Esophagus muscularis mucosa (tissue), 4 donors: ENCODE measurements around the gene MBD5. TPM values are rescaled to one million over a fixed set of nuclear protein-coding genes. Genes with fewer than 3 reads are reported as not detected.
A peak's percentile ranks its signal among the peaks of the same experiment; 100 is the strongest.
"Not testable (repeated sequence)": the region's sequence is repeated elsewhere in the genome, so short reads cannot be mapped to it uniquely, and the experiment has no call there.

Experiments
- DNase-seq: peaks from one replicate; pipeline ENCODE4 v3.0.0-alpha.2; 2017; ENCODE audit errors: extremely low spot score
- H3K27ac ChIP-seq, 4 donors: fragments of 200-600 bp; sonication (generic); replicated peaks in 1 of 4; 1 replicate in 3 of 4; 2 replicates in 1 of 4; pipeline ENCODE4 v1.5.1; 2016 to 2019; ENCODE audit warnings: mild to moderate bottlenecking in 1 of 4
- H3K27me3 ChIP-seq, 4 donors: fragments of 200-600 bp; sonication (generic); one replicate each; pipeline versions ENCODE4 v1.5.1 to v1.6.0; 2016 to 2019
- H3K36me3 ChIP-seq, 4 donors: fragments of 200-600 bp; sonication (generic); one replicate each; pipeline ENCODE4 v1.5.1; 2016 to 2019
- H3K4me1 ChIP-seq, 4 donors: fragments of 200-600 bp; sonication (generic); one replicate each; pipeline ENCODE4 v1.5.1; 2016 to 2019
- H3K4me3 ChIP-seq, 4 donors: fragments of 200-600 bp; sonication (generic); 1 replicate in 2 of 4; 2 replicates in 2 of 4; pipeline ENCODE4 v1.5.1; 2016 to 2019; ENCODE audit warnings: mild to moderate bottlenecking in 4 of 4, moderate library complexity in 1 of 4
- H3K9me3 ChIP-seq, 4 donors: fragments of 200-600 bp; sonication (generic); 1 replicate in 3 of 4; 2 replicates in 1 of 4; pipeline ENCODE4 v1.5.1; 2016 to 2019
- CTCF ChIP-seq, 3 experiments: fragments of 200-600 bp in 2 of 3; fragments of 450-650 bp in 1 of 3; sonication (generic) in 2 of 3; IDR thresholded peaks; one replicate each; pipeline ENCODE4 v1.5.1; 2017 to 2019; ENCODE audit warnings: antibody characterized with exemption in 3 of 3, mild to moderate bottlenecking in 2 of 3, moderate library complexity in 1 of 3
- EP300 ChIP-seq: sonication (generic); formaldehyde crosslinking; IDR thresholded peaks from one replicate; pipeline ENCODE4 v1.6.1; 2017; ENCODE audit warnings: antibody characterized with exemption
- POLR2A ChIP-seq: fragments of 450-650 bp; IDR thresholded peaks from one replicate; pipeline ENCODE4 v1.6.1; 2017; ENCODE audit warnings: antibody characterized with exemption, moderate library complexity, mild to moderate bottlenecking, low read depth
- POLR2AphosphoS5 ChIP-seq, 2 donors: sonication (generic); formaldehyde crosslinking; IDR thresholded peaks; one replicate each; pipeline ENCODE4 v1.6.1; 2017; ENCODE audit warnings: antibody characterized with exemption in 2 of 2
- WGBS: methylation state at CpG from one replicate; pipeline ENCODE4 v1.1.5; 2018; 5-methylcytosine and 5-hydroxymethylcytosine counted together
- intact Hi-C: fragments of 100-400 bp; cut with DNase I; formaldehyde crosslinking; loops from one replicate; pipeline ENCODE4 v1.15.1; 2023
- total RNA-seq, 4 donors: library from RNA; depleted of rRNA; stranded (reverse); fragments of >200 nt; gene quantifications; one replicate each; pipeline versions ENCODE4 v1.1.0 to v1.2.1, GENCODE V29; 2016

MBD5 gene
- total RNA-seq, 4 donors from 2014 or later: 34.6 to 49.0 (median 44.9) TPM

- 88% methylated on average over 3 of the region's 3 CpGs for WGBS
- intact Hi-C loops: no loop called here
- TF ChIP-seq CTCF (IDR thresholded peaks at IDR 0.05) (no peak), POLR2AphosphoS5 (IDR thresholded peaks at IDR 0.05) (no peak), POLR2A (no peak), EP300 (no peak)
- H3K4me1 ChIP-seq: peaks cover 3 to 19% (median 9%) of the 10 kb centered on the region in 4 donors
- no peaks in the 10 kb centered on the region for H3K9me3 ChIP-seq
- H3K27ac ChIP-seq: no peak overlapping the region
- no peaks in the 10 kb centered on the region for H3K27me3 ChIP-seq
- no peak for DNase-seq
- H3K36me3 ChIP-seq: no peaks in the 10 kb centered on the region
- no peak overlapping the region for H3K4me3 ChIP-seq
Measured at GRCh38 chr2:147989102-147989501, 31.8 kb upstream of the MBD5 start.

GRCh38 chr2:147989809-147990403 is 31.0 kb upstream of the MBD5 start:
- no peak overlapping the region for H3K4me3 ChIP-seq
- no peaks in the 10 kb centered on the region for H3K9me3 ChIP-seq
- H3K36me3 ChIP-seq: peaks cover 0 to 2% (median 0%) of the 10 kb centered on the region in 4 donors
- intact Hi-C loops: loop anchor here (5.0 kb wide), 2 partner anchors 212 to 517 kb away; no protein-coding TSS in a partner anchor
- WGBS: 44% methylated on average over 4 of the region's 4 CpGs
- peak; percentile 72 to 78 (median 73) for TF ChIP-seq CTCF (IDR thresholded peaks at IDR 0.05)
- TF ChIP-seq POLR2AphosphoS5 (IDR thresholded peaks at IDR 0.05): no peak
- no peak overlapping the region for H3K27ac ChIP-seq
- H3K27me3 ChIP-seq: no peaks in the 10 kb centered on the region
- peaks cover 3 to 17% (median 9%) of the 10 kb centered on the region in 4 donors for H3K4me1 ChIP-seq
- DNase-seq: no peak

- H3K36me3 ChIP-seq, H3K27me3 ChIP-seq, H3K9me3 ChIP-seq, H3K4me3 ChIP-seq, H3K27ac ChIP-seq, DNase-seq: not testable (repeated sequence)
- H3K4me1 ChIP-seq: peaks cover 2 to 22% (median 12%) of the 10 kb centered on the region in 4 donors
- 92% methylated on average over 7 of the region's 7 CpGs for WGBS
- intact Hi-C loops: loop anchor here (5.0 kb wide), 2 partner anchors 207 to 512 kb away; no protein-coding TSS in a partner anchor
Measured at GRCh38 chr2:147994965-147995364, 25.9 kb upstream of the MBD5 start.

- H3K4me3 ChIP-seq: no peak overlapping the region
- DNase-seq: no peak
- no peaks in the 10 kb centered on the region for H3K27me3 ChIP-seq
- no peak overlapping the region for H3K27ac ChIP-seq
- H3K9me3 ChIP-seq: no peaks in the 10 kb centered on the region
- intact Hi-C loops: no loop called here
- H3K4me1 ChIP-seq: peaks cover 0 to 17% (median 8%) of the 10 kb centered on the region in 4 donors
- TF ChIP-seq EP300: no peak
- TF ChIP-seq POLR2A: no peak
- no peak for TF ChIP-seq CTCF (IDR thresholded peaks at IDR 0.05)
- TF ChIP-seq POLR2AphosphoS5 (IDR thresholded peaks at IDR 0.05): no peak
- H3K36me3 ChIP-seq: peaks cover 0 to 8% (median 0%) of the 10 kb centered on the region in 4 donors
Measured at GRCh38 chr2:147996828-147997227, 24.1 kb upstream of the MBD5 start.

- Histone ChIP-seq H3K36me3 (peaks cover 0 to 8% (median 0%) of the 10 kb centered on the region in 4 donors), H3K4me1 (peaks cover 0 to 13% (median 6%) of the 10 kb centered on the region in 4 donors), H3K27ac (no peak overlapping the region), H3K27me3 (no peaks in the 10 kb centered on the region), H3K9me3 (no peaks in the 10 kb centered on the region), H3K4me3 (no peak overlapping the region)
- no peak for TF ChIP-seq POLR2AphosphoS5 (IDR thresholded peaks at IDR 0.05)
- TF ChIP-seq CTCF (IDR thresholded peaks at IDR 0.05): no peak
- TF ChIP-seq POLR2A: no peak
- TF ChIP-seq EP300: no peak
- DNase-seq: no peak
- intact Hi-C loops: no loop called here
- WGBS: 70% methylated on average over 4 of the region's 4 CpGs
Measured at GRCh38 chr2:147998203-147998602, 22.7 kb upstream of the MBD5 start.
